Measurements from ENCODE around the gene CAB39L.

Gene CAB39L

GRCh38 chr13:49271264-49271663 lies 172.6 kb downstream of the CAB39L start:
- no peak for DNase-seq

- DNase-seq = no peak
Observed at GRCh38 chr13:49265822-49266221, 178.0 kb downstream of the CAB39L start.

GRCh38 chr13:49262634-49263033 lies 181.2 kb downstream of the CAB39L start:
- DNase-seq = no peak

GRCh38 chr13:49259586-49259985 lies 184.3 kb downstream of the CAB39L start:
- no peak for DNase-seq
